Measurements from ENCODE around the gene MYH10.

Gene MYH10

DNA sequence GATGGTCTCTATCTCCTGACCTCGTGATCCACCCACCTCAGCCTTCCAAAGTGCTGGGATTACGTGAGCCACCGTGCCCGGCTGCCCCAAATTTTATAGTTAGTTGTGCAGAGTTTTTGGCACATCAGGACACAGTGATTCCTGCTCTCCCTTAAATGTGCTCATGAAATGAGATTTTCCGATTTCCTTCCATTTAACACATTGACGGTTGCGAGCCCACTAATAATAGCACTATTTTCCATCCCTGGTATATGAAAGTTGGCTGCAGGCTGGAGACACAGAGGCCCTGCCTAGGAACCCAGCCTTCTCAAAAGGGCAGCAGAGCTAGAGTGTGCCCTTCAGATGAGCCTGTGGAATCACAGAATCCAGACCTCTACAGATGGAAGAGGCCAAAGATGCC, 17.4 kb upstream of the MYH10 start:
- no peak for DNase-seq

DNA sequence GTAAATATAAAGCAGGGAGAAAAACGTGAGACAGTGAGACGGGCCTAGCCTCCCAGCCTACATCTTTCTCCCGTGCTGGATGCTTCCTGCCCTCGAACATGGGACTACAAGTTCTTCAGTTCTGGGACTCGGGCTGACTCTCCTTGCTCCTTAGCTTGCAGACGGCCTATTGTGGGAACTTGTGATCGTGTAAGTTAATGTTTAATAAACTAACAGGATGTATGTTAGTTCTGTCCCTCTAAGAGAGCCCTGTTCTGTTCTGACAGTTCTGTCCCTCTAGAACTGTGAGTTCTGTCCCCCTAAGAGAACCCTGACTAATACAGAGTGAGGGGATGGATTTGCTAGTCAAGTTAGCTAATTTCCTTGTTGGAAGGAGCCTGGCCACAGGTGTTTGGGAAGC, 16.7 kb upstream of the MYH10 start:
- DNase-seq = no peak

DNA sequence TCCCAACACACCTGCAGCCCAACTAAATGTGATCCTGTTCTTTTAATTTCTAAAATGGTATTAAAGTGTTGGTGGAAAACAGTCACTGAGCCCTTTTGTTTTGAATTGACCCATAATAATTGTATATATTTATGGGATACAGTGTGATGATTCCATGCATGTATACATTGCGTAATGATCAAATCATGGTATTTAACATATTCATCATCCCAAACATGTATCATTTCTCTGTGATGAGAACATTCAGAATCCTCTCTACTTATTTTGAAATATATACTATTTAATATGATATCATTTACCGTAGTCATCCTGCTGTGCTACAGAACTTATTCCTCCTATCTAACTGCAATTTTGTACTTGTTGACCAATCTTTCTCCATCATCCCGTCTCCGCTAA, 14.0 kb upstream of the MYH10 start:
- DNase-seq = no peak

DNA sequence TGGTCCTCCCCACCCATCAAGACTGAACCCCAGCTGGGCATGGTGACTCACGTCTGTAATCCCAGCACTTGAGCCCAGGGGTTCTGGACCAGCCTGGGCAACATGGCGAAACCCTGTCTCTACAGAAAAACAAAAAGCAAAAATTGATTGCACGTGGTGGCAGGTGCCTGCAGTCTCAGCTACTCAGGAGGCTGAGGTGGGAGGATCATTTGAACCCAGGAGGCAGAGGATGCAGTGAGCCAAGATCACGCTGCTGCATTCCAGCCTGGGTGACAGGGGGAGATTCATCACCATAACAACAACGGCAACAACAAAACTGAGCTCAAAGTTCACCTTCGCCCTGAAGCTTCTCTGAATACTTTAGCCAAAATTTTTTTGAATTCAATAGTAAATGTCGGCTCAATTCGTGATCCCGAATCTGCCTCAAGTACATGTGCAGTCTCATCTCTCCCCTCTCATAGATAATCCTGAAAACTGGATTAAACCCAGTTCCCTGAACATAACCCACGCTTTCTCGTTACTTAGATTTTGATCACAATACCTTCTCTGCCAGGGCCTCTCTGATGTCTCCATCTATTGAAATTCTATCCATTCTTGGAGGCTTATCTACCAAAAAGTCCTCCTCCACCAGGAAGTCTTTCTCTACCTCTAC, 13.5 kb upstream of the MYH10 start:
- DNase-seq = no peak

DNA sequence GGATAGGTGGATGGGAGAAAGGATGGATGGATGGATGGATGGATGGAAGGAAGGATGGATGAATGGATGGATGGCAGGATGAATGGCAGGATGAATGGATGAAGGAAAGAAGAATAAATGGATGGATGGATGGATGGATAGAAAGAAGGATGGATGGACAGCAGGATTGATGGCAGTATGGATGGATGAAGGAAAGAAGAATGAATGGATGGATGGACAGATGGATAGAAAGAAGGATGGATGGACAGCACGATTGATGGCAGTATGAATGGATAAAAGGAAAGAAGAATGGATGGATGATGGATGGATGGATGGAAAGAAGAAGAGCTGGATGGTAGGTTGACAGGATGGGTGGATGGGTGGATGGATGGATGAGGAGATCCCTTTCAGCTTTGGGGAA, 9.2 kb upstream of the MYH10 start:
- no peak for DNase-seq

DNA sequence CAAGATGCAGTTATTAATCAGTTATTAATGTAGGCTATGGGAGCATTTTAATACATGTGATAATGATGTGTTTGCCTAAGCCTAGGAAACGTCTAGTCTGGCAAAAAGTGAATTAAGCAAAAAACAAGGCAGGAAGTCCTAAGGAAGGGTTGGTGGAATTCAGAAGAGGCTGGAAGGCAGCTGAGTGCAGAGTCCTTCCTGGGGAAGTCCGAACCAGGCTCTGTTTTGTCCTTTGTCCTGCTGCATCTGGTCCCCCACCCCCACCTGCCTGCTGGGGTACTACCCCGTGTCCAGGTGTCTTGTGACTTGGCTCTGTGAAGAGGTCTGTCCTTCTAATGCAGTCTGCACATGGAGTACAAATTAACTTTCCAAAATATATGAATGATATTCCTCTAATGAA, 1.5 kb upstream of the MYH10 start:
- peak in 1 of 2 experiments; percentile 10 for DNase-seq

DNA sequence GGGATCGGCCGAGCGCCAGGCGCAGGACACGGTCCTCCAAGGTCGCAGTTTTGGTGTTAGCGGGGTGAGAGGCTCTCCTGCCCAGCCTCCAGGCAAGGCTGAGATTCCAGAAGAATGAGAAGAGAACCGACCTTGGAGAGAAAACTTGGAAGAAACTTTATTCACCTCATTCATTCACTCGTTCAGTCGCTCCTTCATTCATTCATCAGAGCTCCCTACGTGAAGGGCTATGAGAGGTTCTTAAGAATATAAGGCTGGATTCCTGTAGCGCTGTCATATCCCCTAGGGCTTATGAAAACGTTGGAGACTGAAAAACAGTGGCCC, 991 bp upstream of the MYH10 start:
- DNase-seq = no peak

DNA sequence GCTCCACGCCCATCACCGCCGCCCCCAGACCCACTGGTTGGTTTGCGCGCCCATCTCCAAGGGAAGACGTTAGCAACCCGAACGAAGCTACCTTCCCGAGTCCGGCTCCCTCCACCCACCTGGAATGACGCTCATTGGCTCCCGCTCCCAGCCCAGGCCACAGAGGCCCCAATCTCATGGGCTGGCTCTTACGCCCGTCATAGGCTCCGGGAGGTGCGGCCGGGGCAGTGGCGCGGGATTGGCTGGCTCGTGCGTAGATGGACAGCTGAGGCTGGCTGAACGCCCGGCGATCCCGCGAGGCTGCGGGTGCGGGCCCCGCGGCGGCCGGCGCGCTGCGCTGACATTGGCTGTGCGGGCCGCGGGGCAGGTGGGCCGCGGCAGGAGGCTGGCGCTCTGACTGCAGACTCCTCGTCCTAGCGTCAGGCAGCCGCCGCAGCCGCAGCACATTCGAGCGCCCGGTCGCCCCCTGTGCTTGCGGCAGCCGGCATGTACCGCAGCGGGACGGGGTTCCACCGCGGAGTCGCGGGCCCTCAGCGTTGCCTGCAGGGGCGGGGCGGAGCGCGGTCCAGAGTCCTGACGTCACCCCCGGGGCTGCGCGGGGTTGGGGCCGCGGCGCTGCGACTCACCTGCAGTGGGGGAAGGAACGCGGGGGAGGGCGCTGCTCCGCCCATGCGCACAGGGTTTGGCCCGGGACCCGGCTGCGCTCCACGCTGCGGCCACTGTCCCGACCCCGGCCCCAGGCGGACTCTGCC, 453 bp upstream of the MYH10 start:
- peak; percentile 97 to 99 for DNase-seq

DNA sequence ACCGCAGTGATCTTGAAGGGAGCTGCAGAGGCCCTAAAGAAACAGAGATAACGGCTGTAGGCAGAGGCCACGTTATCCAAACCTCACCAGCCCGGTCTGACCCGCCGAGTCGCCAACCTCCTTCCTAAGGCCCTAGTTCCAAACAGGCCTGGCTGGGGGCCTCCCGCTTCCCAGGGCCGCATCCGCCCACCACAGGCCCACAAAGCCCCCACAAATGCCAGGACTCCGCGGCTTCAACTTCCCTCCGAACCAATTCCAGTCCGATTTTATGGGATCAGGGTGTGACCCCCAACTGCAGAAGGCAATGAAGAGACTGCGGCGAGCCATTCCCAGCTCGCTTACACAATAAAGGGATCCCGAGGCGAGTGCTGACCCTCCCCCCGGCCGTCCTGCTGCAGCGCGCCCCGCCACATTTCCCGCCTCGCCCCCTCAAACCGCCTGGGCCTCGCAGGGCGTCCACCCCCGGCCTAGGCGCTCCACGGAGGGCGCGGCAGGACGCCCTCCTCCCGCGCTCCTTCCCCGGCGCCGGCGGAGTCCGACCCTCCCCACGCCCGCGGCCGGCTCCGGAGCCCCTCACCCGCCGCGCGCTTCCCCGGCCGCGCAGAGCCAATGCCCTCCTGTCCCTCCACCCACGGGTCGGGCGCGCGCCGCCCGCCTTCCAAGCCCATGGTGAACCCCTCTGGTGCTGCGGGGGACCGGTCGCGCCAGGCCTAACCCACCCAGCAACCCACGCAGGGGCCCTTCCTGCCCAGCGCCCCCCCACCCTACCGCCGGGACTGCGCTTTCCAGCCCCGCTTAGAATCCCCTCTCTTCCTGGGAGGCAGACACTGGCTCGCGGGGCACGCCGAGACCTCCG, 926 bp downstream of the MYH10 start:
- DNase-seq = peak in 1 of 2 experiments; percentile 56

DNA sequence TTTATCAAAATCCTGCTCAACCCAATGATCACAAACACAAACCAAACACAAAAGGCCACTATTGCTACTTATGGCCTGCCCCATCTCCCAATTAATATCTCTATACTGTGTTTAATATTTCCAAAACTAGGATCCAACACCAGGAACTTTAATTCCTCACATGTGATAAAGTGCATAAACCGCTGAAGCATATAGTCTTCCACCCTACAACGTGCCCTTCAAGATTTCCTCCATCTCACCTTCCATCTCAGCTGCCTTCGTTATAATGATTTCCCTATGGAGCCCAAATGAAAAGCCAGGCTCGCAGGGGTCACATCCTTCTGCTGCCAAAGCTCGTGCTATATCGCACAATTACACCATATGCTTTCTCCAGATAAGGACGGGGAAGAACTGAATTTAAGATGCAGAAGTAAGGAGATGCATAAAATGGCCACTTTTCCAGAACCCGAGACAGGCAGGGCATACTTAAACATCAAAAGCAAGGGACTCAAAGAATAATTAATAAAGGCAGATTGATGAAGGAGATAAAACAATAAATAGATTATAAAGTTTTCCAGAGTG, 1.8 kb downstream of the MYH10 start:
- peak in 1 of 2 experiments; percentile 3 for DNase-seq

DNA sequence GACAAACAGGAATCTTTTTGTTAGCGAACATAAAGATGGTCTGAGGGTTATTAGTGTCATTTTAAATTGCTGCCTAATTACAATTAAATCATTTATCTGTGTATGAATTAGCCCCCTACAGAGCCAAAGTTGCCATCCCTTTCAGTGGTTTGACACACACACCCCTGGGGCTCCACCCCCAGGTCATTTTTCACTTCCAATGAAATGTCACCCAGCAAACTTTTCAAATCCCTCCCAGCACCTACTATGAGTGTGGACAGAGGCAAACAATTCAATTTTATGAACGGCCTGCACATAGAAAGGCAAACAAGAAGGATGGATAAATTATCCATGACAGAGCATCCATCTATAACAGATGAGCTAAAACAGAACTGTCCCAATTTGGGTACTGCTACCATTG, 2.4 kb downstream of the MYH10 start:
- no peak for DNase-seq

DNA sequence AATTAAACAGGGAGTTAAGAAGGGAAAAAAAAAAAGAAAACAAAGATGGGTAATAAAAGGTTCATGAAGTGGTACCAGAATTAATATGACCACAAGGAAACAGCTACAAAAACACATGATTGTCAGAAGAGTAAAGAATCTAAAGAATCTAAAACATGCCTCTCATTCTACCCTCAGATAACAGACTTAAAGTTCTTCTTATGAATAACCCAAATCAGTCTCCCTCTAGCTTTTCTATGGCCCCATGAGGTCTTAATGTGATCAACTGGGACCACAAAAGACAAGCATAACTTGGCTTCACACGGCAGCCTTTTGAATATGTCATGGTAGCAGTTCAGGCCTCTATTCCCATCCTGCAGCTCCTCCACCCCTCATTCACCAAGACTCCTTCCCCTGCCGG, 6.9 kb downstream of the MYH10 start:
- DNase-seq = no peak

DNA sequence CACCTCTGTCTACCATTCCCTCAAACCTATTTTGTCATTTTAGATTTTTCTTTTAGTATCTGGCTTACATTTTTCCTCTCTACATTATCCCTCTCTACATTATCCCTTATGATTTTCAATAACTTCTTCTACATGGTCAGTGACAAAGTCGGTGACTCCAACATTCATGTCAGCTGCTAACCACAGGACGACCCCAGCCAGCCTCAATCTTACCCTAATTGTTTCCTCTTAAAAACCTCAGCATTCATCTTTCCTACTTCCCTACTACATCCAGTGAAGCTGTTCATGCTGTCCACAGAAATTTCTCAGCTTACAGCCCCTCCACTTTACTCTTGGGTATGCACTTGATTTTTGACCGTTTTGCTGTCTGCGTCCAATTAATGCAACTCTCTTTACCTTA, 8.3 kb downstream of the MYH10 start:
- no peak for DNase-seq

DNA sequence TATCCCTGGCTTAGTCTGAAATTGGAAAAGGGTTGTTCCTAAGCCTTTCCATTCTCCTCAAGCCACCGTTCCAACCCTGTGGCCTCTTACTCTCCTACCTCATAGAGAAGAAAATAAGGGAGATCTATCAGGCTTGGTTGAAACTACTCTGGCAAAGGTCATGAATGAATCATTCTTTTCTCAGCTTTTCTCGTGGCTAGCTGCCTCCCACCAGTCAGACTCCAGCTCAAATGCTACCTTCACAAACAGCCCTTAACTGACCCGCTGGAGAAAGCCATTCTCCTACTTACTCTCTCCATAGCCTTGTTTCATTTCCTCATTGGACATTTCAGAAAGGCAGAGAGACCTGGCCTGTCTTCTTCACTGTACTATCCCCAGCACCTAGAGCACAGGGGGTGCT, 8.9 kb downstream of the MYH10 start:
- no peak for DNase-seq

DNA sequence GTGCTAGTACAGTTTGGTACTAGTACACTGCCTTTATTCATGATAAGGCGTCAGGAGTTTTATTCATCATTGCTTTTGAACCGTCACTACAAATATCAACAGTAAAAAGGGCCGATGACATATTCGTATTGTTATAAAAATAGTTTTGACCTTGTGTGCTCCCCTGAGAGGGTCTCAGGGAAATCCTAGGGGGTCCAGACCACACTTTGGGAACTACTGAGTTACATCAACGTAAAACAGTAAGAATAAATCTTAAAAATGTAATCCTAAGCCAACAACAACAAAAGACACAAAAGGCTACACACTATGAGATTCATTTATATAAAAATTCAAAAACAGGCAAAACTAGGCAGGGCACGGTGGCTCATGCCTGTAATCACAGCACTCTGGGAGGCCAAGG, 11.2 kb downstream of the MYH10 start:
- DNase-seq = no peak

DNA sequence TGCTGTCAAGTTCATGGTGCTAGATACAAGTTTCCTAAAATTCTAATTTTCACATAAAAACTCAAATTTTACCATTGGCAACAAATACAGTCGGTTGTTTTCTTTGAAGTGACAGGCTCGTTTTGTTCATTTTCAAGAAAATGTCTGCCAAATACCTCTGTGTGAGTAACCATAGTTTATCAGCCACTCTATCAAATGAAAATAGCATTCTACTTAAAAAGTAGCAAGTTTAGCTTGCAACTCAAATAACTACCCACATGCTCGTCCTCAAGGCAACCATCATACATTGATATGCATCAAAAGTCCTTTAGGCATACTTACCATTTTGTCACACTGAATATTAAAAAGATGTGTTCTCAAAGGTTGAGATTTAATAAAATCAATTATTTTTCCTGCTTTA, 11.7 kb downstream of the MYH10 start:
- no peak for DNase-seq

DNA sequence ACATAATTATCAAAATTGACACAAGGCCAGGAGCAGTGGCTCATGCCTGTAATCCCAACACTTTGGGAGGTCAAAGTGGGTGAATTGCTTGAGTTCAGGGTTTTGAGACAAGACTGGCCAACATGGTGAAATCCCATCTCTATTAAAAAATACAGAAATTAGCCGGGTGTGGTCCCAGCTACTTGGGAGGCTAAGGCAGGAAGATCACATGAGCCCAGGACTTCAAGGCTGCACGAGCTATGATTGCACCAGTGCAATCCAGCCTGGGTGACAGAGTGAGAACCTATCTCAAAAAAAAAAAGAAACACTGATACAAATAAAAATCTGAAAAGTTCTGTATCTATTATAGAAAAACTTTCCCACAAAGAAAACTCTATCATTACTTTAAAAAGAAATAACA, 15.5 kb downstream of the MYH10 start:
- no peak for DNase-seq

DNA sequence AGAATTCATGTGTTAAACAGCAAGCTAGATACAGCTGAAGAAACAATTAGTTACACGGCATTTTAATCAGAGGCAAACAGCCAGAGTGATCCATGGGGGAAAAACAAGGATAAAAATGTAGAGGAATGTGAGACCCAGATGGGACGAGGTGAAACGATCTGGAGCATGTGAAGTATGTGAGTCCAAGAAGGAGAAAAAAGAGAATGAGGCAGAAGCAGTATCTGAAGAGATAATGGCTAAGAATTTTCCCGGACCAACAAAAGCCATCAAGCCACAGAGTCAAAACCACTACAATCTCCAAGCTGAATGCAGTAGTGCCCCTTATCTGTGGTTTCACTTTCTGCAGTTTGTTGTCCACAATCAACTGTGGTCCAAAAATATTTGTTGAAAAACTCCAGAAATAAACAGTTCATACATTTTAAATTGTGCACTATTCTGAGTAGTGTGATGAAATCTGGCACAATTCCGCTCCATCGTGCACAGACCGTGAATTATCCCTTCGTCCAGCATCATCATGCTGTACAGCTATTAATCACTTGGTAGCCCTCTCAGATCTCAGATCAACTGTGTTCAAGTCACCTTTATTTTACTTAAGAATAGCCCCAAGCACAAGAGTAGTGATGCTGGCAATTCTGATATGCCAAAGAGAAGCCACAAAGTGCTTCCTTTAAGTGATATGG, 18.8 kb downstream of the MYH10 start:
- no peak for DNase-seq

DNA sequence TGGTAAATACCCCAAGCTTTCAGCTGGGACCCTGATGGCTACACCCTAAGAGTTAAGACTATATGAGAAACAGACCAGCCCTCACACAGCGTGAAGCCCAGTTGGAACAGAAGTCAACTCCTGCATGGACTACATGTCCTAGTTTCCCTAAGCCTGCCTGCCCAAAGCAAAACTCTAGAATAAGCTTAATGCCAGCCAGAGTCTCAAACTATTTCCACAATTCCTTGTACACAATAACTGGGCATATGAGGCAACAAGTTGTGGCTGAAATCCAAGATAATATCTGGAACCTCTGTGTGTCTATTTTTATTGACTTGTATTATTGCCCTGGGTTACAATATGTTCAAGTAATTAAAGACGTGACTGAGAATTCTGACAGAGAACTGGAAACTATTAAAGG, 19.4 kb downstream of the MYH10 start:
- DNase-seq = no peak

DNA sequence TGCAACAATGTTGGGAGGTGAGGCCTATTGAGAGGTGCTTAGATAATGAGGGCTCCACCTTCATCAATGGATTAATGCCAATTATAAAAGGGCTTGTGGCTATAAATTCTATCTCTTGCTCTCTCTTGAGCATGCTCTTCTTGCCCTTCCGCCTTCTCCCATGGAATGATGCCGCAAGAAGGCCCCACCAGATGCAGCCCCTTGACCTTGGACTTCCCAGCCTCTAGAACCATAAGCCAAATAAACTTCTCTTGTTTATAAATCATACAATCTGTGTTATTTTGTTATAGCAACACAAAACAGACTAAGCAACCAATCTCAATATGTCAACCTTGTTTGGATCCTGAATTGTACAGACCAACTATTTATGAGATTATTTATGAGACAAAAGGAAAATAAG, 20.0 kb downstream of the MYH10 start:
- DNase-seq = no peak

DNA sequence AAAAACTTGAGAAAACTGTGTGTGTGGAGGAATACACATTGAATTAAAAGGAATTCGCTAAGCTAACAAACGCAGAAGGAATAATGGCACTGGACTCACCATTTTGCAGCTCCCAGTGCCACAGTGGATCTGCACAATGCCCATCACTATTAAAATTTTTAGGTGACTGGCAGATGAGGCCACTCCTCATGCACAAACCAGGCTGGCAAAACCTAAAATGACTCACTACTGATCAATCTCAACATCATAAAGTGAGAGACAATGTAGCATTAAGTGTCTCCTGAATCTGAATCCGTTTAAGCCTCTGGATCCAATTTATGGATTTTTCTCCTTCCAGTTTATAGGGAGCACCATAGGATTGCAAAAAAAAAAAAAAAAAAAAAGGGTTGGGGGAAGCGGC, 20.6 kb downstream of the MYH10 start:
- DNase-seq = no peak

DNA sequence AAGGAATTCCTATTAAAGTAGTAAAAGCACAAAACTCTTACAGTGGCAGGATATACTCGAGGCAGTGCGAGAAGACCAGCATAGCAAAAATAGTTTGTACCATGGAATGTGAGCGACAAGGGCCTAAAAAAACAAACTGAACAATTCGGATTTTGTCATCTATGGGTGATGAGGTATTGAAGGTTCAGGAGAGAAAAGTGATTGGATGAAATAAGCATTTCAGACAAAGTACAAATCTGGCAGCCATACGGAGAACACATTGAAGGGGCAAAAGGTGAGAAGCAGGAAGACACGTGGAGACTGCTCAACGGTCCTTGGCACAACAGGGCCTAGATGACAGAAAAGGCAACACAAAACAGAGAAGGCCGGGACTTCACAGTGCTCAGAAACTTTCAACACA, 22.5 kb downstream of the MYH10 start:
- no peak for DNase-seq

DNA sequence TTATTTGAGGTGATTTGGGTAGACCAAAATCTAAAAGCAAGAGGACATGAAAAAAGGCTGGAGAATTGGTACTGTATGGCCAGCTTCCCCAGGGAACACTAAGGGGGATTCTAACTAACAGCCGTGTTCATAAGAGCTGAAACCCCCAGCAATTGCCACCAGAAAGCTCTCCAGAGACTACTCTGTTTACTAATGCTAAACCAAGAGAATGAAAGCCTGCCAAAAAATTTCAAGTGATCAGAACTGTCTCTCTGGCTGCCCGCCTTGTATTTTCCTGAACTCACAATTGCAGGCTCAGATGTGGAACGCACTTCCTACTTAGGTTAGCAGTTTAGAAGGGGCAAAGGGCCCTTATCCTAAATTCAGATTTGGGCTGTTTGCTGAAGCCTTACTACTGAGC, 24.1 kb downstream of the MYH10 start:
- no peak for DNase-seq

Measured in NCI-H526 (cell line).